ENCODE data around the gene BPIFA3.
A peak's percentile ranks its signal among the peaks of the same experiment; 100 is the strongest.

The BPIFA3 gene

GRCh38 chr20:33249456-33249855 lies 32.3 kb downstream of the BPIFA3 start:
- no peak overlapping the region for H3K27ac ChIP-seq
- TF ChIP-seq ZFX (IDR thresholded peaks at IDR 0.05) = no peak
- no peak for TF ChIP-seq CTCF (conservative IDR thresholded peaks at IDR 0.05)

GRCh38 chr20:33250666-33251065 lies 33.5 kb downstream of the BPIFA3 start:
- H3K27ac ChIP-seq = no peak overlapping the region
- TF ChIP-seq CTCF (conservative IDR thresholded peaks at IDR 0.05) = no peak

GRCh38 chr20:33251496-33251895 lies 34.3 kb downstream of the BPIFA3 start:
- H3K27ac ChIP-seq = peak overlapping the region; percentile 33; the same call in 1 of the 2 replicates
- TF ChIP-seq ZFX (IDR thresholded peaks at IDR 0.05) = no peak
- no peak for TF ChIP-seq CTCF (conservative IDR thresholded peaks at IDR 0.05)

GRCh38 chr20:33252460-33252859 lies 35.3 kb downstream of the BPIFA3 start:
- H3K27ac ChIP-seq = peak overlapping the region; percentile 33; the same call in 1 of the 2 replicates

GRCh38 chr20:33255005-33255404 lies 37.9 kb downstream of the BPIFA3 start:
- no peak overlapping the region for H3K27ac ChIP-seq
- TF ChIP-seq ZFX (IDR thresholded peaks at IDR 0.05) (no peak), CTCF (conservative IDR thresholded peaks at IDR 0.05) (no peak)

More at GRCh38 chr20:33252460-33252859, 35.3 kb downstream of the BPIFA3 start:
- no peak for TF ChIP-seq CTCF (conservative IDR thresholded peaks at IDR 0.05)
- TF ChIP-seq ZFX (IDR thresholded peaks at IDR 0.05) = no peak

GRCh38 chr20:33257237-33257636 lies 40.1 kb downstream of the BPIFA3 start:
- TF ChIP-seq CTCF (conservative IDR thresholded peaks at IDR 0.05) (no peak), ZFX (IDR thresholded peaks at IDR 0.05) (no peak)
- H3K27ac ChIP-seq = no peak overlapping the region

- TF ChIP-seq ZFX (IDR thresholded peaks at IDR 0.05) (no peak), CTCF (conservative IDR thresholded peaks at IDR 0.05) (no peak)
- H3K27ac ChIP-seq = no peak overlapping the region; the same call in 1 of the 2 replicates
Measured at GRCh38 chr20:33259371-33259770, 42.2 kb downstream of the BPIFA3 start.
